Measurements from ENCODE around the gene RASA3. TPM values are rescaled to one million over a fixed set of nuclear protein-coding genes. Genes with fewer than 3 reads are reported as not detected.
A peak's percentile ranks its signal among the peaks of the same experiment; 100 is the strongest.

RASA3 gene
- total and polyA plus RNA-seq, 2 of the 8 experiments (the other 6 are each of a cell fraction or from before 2014, with no cell fraction given): 7.5 to 21.9 TPM

GRCh38 chr13:113935001-113935844 is 197.2 kb downstream of the RASA3 start:
- H2BK120ac ChIP-seq (replicated peaks; ENCODE audit: low read depth, low read length): no peak overlapping the region
- H3K4ac ChIP-seq (replicated peaks; ENCODE audit: insufficient read length, low read depth, low read length): no peak overlapping the region
- H4K91ac ChIP-seq (replicated peaks; ENCODE audit: insufficient read length, low read length): no peak overlapping the region
- POLR2A ChIA-PET (ENCODE audit: partially characterized antibody): no interaction called here
- H3K18ac ChIP-seq (ENCODE audit: extremely low read depth, low read length): no peak overlapping the region
- no peaks in the 10 kb centered on the region; a peak in 1 of 7 replicates for H3K27me3 ChIP-seq (replicated peaks in 1 of 4; ENCODE audit: control insufficient read depth in 3 of 4, extremely low read depth in 1 of 4, insufficient read depth in 3 of 4, low read length in 3 of 4)
- no peak overlapping the region for H3K56ac ChIP-seq (replicated peaks; ENCODE audit: insufficient read length, low read depth, low read length)
- H3K4me3 ChIP-seq (ENCODE audit: extremely low read depth in 1 of 4, insufficient read depth in 2 of 4, low read depth in 3 of 4, low read length in 4 of 4): no peak overlapping the region
- H3K23me2 ChIP-seq (ENCODE audit: low read depth, low read length): no peaks in the 10 kb centered on the region
- H4K20me1 ChIP-seq (replicated peaks in 1 of 2; ENCODE audit: control insufficient read depth in 1 of 2, insufficient read depth in 2 of 2, low read length in 2 of 2): peaks cover 0 to 2% of the 10 kb centered on the region in 2 experiments
- 90% methylated on average over 19 of the region's 21 CpGs; no CpG with 5 or more reads in 1 of the 2 experiments for WGBS, 2 experiments (ENCODE audit: extremely low coverage in 1 of 2, insufficient coverage in 1 of 2, insufficient read length in 1 of 2, insufficient replicate concordance in 2 of 2, low coverage in 1 of 2, low lambda C conversion rate in 2 of 2, missing lambda C conversion rate in 1 of 2)
- DNase-seq (ENCODE audit: low read depth in 1 of 2, low spot score in 2 of 2) (peak in 1 of 2 experiments; percentile 59), FAIRE-seq (no peak)
- CTCF ChIA-PET (ENCODE audit: partially characterized antibody): interaction anchor here (1.1 to 1.2 kb wide), 2 partner anchors 12 to 121 kb away, joined by 3 read pairs; no protein-coding TSS in a partner anchor
- peaks cover 0 to 2% (median 0%) of the 10 kb centered on the region in 4 experiments; a peak in 3 of 7 replicates for H3K4me1 ChIP-seq (replicated peaks in 1 of 4; ENCODE audit: control insufficient read depth in 3 of 4, insufficient read depth in 4 of 4, low read length in 3 of 4)
- H3K4me2 ChIP-seq (ENCODE audit: insufficient read depth in 1 of 2, low read depth in 2 of 2, low read length in 2 of 2): no peak overlapping the region
- peak overlapping the region; percentile 89 for H2AFZ ChIP-seq (ENCODE audit: low read length)
- no peak overlapping the region for H2BK20ac ChIP-seq (ENCODE audit: low read length)
- no peaks in the 10 kb centered on the region for H3K79me1 ChIP-seq (ENCODE audit: low read depth, low read length)
- no peak overlapping the region for H2BK12ac ChIP-seq (ENCODE audit: low read depth, low read length)
- H3K79me2 ChIP-seq (ENCODE audit: control insufficient read depth in 1 of 2, insufficient read depth in 2 of 2, low read length in 2 of 2): no peaks in the 10 kb centered on the region
- no peaks in the 10 kb centered on the region for H3K36me3 ChIP-seq (ENCODE audit: control insufficient read depth in 2 of 4, insufficient read depth in 4 of 4, low read length in 3 of 4)
- H2AK5ac ChIP-seq (ENCODE audit: low read depth, low read length): no peak overlapping the region
- H2BK15ac ChIP-seq (ENCODE audit: low read length): no peak overlapping the region
- no peak overlapping the region for H3K14ac ChIP-seq (ENCODE audit: insufficient read length)
- TF ChIP-seq JUND (IDR thresholded peaks at IDR 0.05; ENCODE audit: low read length) (no peak), RAD21 (IDR thresholded peaks at IDR 0.05 in 1 of 2, conservative IDR thresholded peaks at IDR 0.05 in 1 of 2; ENCODE audit: low read depth in 2 of 2, low read length in 2 of 2) (peak in 1 of 2 experiments; percentile 17; a peak in 1 of 4 replicates)
- no peak overlapping the region for H3K9ac ChIP-seq (replicated peaks in 1 of 4; ENCODE audit: extremely low read depth in 1 of 4, low read depth in 3 of 4, low read length in 3 of 4)
- no peak overlapping the region for H2BK5ac ChIP-seq (ENCODE audit: low read depth, low read length)
- no peaks in the 10 kb centered on the region for H3K9me3 ChIP-seq (ENCODE audit: insufficient read depth in 2 of 2, low read depth in 1 of 2, low read length in 1 of 2)
- H4K8ac ChIP-seq (ENCODE audit: extremely low read depth, insufficient read depth, low read length): peak overlapping the region; percentile 28; the same call in 1 of the 2 replicates
- no peak overlapping the region for H3K23ac ChIP-seq (ENCODE audit: insufficient read length)
- H4K5ac ChIP-seq (ENCODE audit: insufficient read length, low read depth, low read length): no peak overlapping the region
- H3K27ac ChIP-seq (ENCODE audit: low read depth, low read length): no peak overlapping the region
